ENCODE results near the gene KLF8. TPM values are rescaled to one million over a fixed set of nuclear protein-coding genes. Genes with fewer than 3 reads are reported as not detected.

The KLF8 gene
- total RNA-seq, 1 donor from 2014 or later: 33.1 TPM

DNA sequence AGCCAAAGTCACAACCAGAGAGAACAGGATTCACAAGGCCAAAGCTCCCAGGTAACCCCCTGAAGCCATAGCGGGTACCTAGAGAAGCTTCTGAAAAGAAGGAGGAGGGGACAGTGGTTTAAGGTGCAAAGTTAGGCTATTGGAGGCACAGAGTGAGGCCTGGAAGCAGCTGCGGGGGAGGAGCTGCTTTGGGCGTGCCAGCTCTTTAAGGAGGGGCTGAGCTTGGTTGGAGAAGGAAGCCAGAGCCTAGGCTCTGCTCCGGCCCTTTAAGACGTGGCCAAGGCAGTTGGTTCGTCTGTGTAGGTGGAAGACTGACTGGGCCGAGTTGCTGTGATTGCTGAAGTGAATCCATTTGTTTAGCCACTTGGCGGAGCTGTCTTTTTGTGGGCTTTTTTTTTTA is 1.5 kb downstream of the KLF8 start:
- Histone ChIP-seq H3K4me1 (peaks cover 22% of the 10 kb centered on the region), H3K27me3 (no peaks in the 10 kb centered on the region), H3K4me3 (peak overlapping the region; percentile 50 to 55), H3K36me3 (no peaks in the 10 kb centered on the region), H3K9me3 (no peaks in the 10 kb centered on the region), H3K27ac (peak overlapping the region; percentile 85)
- TF ChIP-seq POLR2AphosphoS5 (IDR thresholded peaks at IDR 0.05; ENCODE audit: insufficient read depth in 1 of 2, low read depth in 1 of 2): peak; percentile 43 to 50
- TF ChIP-seq POLR2A (IDR thresholded peaks at IDR 0.05): no peak
- no peak for DNase-seq (ENCODE audit: extremely low spot score in 2 of 2)
- intact Hi-C loops (cut with DNase I): no loop called here

DNA sequence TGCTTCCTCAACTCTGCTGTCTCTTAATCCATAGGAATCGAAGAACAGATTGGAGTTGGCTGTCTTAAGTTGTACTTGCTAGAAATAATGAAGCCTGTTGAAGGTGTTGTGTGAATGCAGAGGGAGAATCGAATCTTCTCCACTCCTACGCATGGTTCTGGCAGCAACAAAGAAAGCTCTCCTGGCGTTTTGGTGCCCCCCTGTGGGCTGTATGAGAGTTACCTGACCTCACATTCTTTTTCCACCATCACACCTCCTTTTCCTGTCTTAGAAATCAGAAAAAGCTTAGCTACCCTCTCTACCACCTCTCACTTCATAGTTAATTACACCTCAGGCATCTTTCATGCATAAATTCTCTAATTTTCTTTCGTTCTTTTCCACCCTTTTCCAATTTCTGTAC is 16.3 kb downstream of the KLF8 start:
- intact Hi-C loops (cut with DNase I): no loop called here
- DNase-seq (ENCODE audit: extremely low spot score in 2 of 2): no peak

DNA sequence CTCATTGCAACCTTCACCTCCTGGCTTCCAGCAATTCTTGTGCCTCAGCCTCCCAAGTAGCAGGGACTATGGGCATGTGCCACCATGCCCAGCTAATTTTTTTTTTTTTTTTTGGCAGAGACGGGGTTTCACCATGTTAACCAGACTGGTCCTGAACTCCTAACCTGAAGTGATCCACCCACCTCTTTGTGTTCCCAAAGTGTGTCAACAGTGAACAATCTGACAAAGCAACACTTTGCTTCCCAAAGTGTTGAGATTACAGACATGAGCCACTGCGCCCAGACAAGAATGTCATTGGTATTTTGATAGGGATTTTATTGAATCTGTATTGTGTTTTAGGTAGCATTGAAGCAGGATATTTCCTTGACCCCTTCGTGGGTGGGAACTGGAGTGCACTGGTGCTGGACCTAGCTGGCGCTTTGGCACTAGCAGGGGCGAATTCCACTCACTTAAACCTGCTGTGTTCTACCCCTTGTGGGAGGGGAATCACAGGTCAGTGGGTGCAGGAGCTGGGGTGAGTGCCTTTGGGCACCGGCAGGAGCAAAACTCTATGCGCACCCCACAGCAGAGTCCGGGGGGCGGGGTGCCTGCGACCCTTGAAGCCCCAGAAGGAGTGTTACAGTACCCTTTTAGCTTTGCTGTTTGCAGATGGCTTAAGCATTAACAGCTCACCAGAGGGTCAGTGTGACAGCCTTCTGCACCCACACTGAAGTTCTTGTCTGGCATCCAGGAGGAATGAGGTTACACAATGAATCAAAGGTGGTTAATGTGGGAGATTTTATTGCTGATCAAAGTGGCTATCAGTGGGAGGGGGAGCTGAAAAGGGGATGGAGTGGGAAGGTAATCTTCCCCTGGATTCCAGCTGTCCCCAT is 21.9 kb downstream of the KLF8 start:
- Histone ChIP-seq H3K27ac (no peak overlapping the region), H3K9me3 (peaks cover 5% of the 10 kb centered on the region), H3K27me3 (no peaks in the 10 kb centered on the region), H3K4me3 (no peak overlapping the region), H3K4me1 (no peaks in the 10 kb centered on the region), H3K36me3 (peaks cover 0 to 11% of the 10 kb centered on the region in 2 donors)
- DNase-seq (ENCODE audit: extremely low spot score in 2 of 2): no peak
- TF ChIP-seq POLR2AphosphoS5 (IDR thresholded peaks at IDR 0.05; ENCODE audit: insufficient read depth in 1 of 2, low read depth in 1 of 2) (no peak), POLR2A (IDR thresholded peaks at IDR 0.05) (no peak)
- TF ChIP-seq, protein P1, sequence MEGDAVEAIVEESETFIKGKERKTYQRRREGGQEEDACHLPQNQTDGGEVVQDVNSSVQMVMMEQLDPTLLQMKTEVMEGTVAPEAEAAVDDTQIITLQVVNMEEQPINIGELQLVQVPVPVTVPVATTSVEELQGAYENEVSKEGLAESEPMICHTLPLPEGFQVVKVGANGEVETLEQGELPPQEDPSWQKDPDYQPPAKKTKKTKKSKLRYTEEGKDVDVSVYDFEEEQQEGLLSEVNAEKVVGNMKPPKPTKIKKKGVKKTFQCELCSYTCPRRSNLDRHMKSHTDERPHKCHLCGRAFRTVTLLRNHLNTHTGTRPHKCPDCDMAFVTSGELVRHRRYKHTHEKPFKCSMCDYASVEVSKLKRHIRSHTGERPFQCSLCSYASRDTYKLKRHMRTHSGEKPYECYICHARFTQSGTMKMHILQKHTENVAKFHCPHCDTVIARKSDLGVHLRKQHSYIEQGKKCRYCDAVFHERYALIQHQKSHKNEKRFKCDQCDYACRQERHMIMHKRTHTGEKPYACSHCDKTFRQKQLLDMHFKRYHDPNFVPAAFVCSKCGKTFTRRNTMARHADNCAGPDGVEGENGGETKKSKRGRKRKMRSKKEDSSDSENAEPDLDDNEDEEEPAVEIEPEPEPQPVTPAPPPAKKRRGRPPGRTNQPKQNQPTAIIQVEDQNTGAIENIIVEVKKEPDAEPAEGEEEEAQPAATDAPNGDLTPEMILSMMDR (IDR thresholded peaks at IDR 0.05): no peak
- intact Hi-C loops (cut with DNase I): no loop called here

More for the DNA sequence above, 16.3 kb downstream of the KLF8 start:
- H3K27me3 ChIP-seq: no peaks in the 10 kb centered on the region
- TF ChIP-seq, protein P1 (IDR thresholded peaks at IDR 0.05): peak in 2 of 3 experiments; percentile 24 to 46
- no peak for TF ChIP-seq POLR2A (IDR thresholded peaks at IDR 0.05)
- TF ChIP-seq POLR2AphosphoS5 (IDR thresholded peaks at IDR 0.05; ENCODE audit: insufficient read depth in 1 of 2, low read depth in 1 of 2): no peak
- peaks cover 0 to 6% of the 10 kb centered on the region in 2 donors for H3K36me3 ChIP-seq
- H3K27ac ChIP-seq: no peak overlapping the region
- no peaks in the 10 kb centered on the region for H3K9me3 ChIP-seq
- no peak overlapping the region for H3K4me3 ChIP-seq
- H3K4me1 ChIP-seq: no peaks in the 10 kb centered on the region

DNA sequence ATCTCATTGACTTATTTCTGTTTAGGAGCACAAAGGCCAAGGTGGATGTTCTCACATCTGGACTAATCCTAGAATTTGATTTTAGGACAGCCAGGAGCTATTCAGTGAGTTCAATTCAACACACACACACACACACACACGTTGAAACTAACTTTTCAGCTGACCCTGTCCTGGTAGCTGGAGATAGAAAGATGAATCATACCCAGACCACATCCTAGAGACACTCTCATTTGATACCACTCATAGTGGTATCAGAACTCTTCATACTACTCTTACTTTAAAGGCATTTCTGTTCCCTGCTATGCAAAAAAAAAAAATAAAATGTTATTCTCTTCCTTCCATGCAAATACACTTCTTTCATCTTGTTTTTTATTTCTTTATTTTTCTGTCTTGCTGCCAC is 36.7 kb downstream of the KLF8 start:
- no peaks in the 10 kb centered on the region for H3K4me1 ChIP-seq
- no peak overlapping the region for H3K4me3 ChIP-seq
- H3K9me3 ChIP-seq: no peaks in the 10 kb centered on the region
- no peak overlapping the region for H3K27ac ChIP-seq
- no peaks in the 10 kb centered on the region for H3K27me3 ChIP-seq
- TF ChIP-seq, protein P1 (IDR thresholded peaks at IDR 0.05): no peak
- TF ChIP-seq POLR2AphosphoS5 (IDR thresholded peaks at IDR 0.05; ENCODE audit: insufficient read depth in 1 of 2, low read depth in 1 of 2): no peak
- no peak for TF ChIP-seq POLR2A (IDR thresholded peaks at IDR 0.05)
- intact Hi-C loops (cut with DNase I): no loop called here
- DNase-seq (ENCODE audit: extremely low spot score in 2 of 2): no peak
- peaks cover 0 to 10% of the 10 kb centered on the region in 2 donors for H3K36me3 ChIP-seq

GRCh38 chrX:56278692-56279091 is 46.5 kb downstream of the KLF8 start:
- Histone ChIP-seq H3K27me3 (no peaks in the 10 kb centered on the region), H3K36me3 (no peaks in the 10 kb centered on the region), H3K9me3 (no peaks in the 10 kb centered on the region), H3K27ac (no peak overlapping the region), H3K4me1 (no peaks in the 10 kb centered on the region), H3K4me3 (no peak overlapping the region)
- intact Hi-C loops (cut with DNase I): no loop called here
- TF ChIP-seq, protein P1 (IDR thresholded peaks at IDR 0.05): no peak
- TF ChIP-seq POLR2A (IDR thresholded peaks at IDR 0.05) (no peak), POLR2AphosphoS5 (IDR thresholded peaks at IDR 0.05; ENCODE audit: insufficient read depth in 1 of 2, low read depth in 1 of 2) (no peak)
- DNase-seq (ENCODE audit: extremely low spot score in 2 of 2): no peak
